RKO (cell line): ENCODE results near the gene LIMA1.
"Not testable (repeated sequence)": the region's sequence is repeated elsewhere in the genome, so short reads cannot be mapped to it uniquely, and the experiment has no call there.

Source experiments
- DNase-seq: peaks from one replicate; pipeline ENCODE4 v3.0.0-alpha.2; 2016; ENCODE audit warnings: low spot score

The LIMA1 gene

DNA sequence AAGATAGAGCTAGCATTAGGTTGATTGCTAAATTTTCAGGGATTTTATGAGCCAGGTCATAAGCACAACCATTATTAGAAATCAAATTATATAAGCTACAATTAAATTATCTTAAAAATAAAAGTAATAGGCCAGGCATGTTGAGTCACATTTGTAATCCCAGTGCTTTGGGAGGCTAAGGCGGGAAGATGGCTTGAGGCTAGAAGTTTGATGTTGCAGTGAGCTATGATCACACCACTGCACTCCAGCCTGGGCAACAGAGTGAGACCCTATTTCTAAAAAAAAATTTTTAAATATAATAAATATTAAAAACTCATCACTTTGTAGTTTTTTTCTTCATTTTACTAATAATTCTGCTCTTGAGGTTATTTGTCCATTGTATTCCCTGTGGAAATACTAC is 1.9 kb upstream of the LIMA1 start:
- no peak for DNase-seq

DNA sequence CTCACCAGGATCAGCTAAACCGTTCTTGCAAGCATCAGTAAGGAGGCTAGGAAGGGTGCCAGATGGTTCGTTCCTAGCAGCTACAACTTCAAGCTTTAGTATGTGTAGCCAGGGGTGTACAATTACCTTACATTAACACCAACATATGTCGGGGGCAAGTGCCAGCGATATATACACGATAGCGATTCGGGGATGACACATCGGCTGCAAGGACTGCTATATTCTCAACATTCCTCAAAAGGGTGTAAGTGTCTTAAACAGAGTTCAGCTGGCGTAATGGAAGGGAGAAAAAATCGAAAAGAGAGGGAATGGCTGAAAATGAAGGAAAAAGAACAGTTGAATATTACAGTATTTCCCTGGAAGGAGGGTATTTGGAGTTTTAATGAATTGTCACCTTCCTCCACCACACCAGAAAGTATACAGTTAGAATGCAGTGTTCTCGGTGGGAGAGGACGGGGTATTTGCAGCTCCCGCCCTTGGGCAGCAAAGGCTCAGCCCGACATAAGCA is 545 bp downstream of the LIMA1 start:
- peak; percentile 60 for DNase-seq

DNA sequence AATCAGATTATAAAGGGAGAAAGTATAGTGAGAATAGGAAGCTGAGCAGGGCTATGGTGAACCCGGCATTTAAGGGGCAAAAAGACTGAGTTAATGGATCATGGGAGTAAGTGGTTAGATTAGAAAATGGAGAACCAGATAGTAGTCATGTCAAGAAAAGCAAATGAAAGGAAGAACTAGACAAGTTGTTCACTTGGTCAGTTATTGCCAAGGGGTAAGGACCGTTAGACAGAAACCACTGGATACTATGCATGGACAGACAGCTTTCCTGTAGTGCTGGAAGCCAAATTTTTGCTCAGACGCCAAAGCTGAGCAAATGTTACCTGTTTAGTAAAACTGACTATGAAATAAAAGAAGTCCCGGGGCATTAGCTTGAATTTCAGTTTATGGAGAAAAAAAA is 3.8 kb downstream of the LIMA1 start:
- no peak for DNase-seq

DNA sequence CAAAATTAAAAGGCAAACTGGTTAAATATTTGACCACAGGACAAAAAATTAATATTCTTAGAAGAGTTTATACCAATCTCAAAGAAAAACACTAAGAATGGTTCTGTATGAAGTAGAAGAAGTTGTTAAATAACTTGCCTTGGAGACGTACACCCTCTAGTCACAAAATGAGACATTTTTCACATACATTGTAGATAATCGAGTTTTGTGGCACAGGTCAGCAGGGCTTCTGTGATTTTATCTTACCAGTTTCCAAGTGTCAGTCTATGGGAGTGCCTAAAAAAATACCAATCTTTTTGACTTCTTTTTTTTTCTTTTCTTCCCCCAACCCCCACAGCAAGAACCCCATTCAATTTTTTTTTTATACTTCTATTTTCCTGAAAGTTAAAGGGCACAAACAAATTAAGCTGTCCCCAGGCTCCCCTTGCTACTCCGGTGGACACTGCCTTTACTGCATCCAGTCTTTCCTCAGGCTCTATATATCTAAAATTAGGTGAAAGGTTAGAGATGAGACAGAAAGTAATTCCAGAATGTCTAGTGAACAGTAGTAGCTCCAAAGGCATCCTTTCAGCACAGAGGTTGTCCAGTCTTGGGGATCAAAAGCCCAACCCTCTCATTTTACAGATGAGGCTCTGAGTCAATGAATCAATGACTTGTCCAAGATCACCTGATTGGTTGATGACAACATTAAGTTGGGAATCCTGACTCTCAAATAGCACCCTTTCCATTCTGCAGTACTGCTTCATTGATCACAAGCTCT is 6.2 kb downstream of the LIMA1 start:
- DNase-seq = peak; percentile 30

DNA sequence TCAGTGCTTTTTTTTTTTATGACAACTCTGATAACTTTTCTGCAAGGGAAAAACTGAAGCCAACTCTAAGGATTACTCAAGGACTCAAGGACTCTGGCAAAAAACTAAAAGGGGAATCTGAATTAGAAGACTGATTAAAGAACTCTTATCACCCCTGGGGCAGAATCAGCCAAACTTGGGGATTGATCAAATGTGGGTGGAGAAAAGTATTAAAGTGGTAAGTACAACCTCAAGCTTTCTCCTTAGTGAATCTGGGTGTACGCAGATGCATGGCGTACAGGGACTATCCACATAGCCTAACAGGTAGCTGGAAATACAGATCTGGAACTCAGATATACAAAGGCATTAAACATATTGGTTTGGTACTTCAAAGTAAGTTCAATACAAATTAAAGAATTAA is 7.3 kb downstream of the LIMA1 start:
- no peak for DNase-seq

DNA sequence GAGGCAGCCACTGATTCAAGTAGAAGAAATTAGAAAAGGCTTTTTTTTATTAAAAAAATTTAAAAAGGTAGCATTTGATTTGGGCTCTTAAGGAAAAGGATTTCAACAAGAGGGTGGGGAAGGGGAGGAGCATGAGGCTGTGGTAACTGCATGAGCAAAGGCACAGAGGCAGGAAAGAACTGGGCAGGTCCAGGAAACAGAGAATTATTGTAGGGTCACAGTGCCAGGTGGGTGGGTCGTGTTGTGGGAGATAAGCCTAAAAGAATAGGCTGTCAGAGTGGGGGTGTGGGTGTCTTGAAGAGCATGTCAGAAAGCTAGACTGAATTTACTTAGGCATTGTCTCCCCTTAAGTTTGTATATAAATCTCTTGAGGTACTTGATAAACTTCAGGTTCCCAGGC is 7.8 kb downstream of the LIMA1 start:
- DNase-seq = no peak

DNA sequence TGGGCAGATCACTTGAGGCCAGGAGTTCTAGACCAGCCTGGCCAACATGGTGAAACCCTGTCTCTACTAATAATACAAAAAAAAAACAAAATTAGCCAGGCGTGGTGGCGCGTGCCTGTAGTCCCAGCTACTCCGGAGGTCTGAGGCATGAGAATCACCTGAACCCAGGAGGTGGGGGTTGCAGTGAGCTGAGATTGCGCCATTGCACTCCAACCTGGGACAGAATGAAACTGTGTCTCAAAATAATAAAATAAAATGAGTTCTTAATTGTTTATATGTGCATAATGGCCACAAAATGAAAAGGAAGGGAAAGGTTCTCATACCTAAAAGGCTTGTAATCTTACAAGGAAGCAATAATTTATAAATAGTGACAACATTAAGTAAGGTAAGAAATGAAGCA is 8.2 kb downstream of the LIMA1 start:
- not testable (repeated sequence) for DNase-seq

DNA sequence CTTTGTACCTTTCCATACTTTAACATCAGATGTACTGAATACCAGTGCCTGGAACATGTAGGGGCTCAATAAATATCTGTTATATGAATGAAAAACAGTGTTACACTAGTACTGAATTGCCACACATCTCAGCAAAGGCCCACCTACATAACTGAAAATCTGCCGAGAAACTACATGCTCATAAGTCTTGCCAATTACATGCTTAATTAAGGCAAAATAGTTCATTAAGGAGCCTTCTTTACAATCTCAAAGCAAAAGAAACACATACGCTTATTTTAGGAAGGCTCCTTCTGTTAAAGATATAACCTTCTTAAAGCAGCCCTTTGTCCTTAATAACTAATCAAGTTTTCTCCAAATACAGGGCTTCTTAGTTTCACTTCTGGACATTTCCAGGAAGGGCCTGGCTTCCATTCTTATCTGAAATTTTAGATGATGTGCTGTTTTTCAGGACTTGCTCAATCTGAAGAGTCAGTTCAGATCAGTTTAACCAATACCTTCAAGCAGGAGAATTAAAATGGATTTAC is 11.5 kb downstream of the LIMA1 start:
- DNase-seq = no peak

DNA sequence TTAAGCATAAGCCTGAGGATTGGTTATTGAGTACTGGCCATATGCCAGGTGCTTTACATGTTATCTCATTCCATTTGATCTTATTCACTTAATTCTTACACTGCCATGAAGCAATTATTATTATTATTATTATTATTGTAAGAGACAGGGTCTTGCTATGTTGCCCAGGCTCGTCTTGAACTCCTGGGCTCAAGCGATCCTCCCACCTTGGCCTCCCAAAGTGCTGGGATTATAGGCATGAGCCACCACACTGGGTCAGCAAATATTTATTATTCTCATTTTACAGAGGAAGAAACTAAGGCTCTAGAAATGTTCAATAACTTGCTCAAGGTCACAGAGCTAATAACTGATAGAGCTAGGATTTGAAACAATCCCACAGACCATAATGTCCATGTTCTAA is 14.8 kb downstream of the LIMA1 start:
- DNase-seq = no peak

DNA sequence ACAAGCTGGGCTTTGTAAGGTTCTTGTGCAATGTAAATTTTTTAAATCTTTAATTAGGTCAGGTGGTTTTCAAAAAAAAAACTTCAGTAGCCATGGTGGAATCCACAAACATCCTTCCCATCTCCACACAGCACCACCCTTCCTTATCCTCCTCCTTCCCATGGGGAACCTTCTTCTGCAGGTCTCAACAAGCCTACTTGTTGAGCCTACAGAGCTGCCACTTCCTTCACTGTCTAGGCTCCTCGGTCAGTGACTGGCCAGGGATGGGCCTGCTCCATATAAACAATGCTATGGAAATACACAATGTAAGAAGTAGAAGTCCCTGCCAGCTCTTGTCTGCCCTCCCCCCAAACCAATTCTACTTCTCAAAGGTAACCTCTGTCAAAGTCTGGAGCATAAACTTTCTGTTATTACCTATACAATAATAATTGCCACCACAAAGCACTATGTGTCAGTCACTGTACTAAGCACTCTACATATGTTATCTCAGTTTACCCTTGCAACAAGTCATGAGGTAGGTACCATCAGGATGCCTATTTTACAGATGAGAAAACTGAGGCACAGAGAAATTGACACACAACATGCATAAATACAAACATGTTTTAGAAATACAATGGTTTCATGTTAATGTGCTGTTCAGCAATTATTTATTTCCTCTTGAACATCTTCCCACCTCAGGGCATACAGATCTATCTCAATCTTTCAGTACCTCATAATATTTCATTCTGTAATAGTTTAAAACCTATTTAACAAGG is 17.4 kb downstream of the LIMA1 start:
- DNase-seq = no peak

DNA sequence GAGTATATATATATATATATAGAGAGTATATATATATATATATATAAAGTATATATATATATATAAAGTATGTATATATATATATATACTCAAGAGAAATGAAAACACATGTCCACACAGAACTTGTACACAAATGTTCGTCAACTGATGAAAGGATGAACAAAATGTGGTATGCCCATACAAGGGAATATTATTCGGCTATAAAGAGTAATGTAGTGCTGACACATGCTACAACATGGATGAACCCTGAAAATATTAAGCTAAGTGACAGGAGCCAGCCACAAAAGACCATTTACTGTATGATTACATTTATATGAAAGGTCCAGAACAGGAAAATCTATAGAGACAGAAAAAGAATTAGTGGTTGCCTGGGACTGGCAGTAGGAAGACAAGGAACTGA is 19.5 kb downstream of the LIMA1 start:
- DNase-seq = no peak

DNA sequence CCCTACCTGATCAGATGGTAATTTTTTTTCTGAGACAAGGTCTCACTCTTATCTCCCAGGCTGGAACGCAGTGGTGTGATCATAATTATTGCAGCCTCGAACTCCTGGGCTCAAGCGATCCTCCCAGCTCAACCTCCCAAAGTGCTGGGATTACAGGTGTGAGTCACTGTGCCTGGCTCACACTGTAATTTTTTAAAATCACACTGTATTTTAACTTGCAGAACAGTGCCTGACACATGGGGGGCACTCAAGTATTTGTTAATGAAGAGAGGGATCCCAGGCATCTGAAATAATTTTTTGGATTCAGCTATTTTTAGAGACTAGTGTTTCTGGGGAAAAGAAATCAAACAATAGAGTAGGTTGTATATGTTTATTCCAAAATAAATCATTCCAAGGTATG is 21.7 kb downstream of the LIMA1 start:
- peak; percentile 70 for DNase-seq

DNA sequence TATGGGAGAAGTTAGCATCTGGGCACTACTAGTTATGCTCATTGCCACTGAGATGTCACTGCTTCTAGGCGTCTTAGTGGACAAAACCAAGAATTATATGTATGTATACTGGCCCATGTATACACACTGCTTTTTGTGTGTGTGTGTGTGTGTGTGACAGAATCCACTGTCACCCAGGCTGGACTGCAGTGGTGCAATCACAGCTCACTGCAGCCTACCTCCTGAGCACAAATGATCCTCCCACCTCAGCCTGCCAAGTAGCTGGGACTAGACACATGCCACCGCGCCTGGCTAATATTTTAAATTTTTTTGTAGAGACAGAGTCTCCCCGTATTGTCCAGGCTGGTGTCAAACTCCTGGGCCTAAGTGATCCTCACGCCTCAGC is 25.2 kb downstream of the LIMA1 start:
- no peak for DNase-seq

DNA sequence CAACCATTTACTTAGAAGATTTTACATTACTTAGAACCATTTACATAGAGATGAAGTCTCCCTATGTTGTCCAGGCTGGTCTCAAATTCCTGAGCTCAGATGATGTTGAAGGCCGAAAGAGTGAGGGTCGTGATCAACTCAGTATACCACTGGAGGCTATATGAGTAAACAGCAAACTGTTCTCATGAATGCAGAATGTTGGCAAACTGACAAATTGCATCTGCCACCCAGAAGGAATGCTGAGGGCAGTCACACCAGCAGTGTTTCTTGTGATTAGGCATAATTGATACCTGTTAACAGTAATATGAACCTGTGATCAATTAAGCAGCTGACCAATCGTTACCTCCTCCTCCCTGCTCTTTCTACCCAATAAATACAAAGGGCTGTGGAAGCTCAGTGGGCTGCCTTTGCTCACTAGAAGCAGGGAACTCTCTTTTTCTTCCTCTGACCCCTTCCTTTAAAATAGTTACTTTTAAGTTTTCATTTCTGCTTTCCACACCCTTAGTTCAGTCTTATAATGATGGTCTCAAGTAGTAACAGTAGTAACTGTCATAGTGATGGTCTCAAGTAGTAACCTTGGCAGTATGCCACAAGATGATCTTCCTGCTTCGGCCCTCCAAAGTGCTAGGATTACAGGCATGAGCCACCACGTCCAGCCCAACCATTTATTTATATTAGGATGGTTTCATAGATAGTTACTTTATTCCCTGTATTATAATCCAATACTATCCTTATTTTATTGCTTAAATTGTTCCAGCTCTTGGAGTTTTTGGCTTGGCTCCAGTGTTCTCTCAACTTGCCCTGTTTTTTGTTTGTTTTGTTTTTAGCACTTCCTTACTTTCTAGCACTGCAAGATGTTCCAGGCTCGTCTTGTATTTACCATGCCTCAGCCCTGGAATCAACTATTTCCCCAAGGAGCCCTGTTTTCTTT is 25.8 kb downstream of the LIMA1 start:
- no peak for DNase-seq

DNA sequence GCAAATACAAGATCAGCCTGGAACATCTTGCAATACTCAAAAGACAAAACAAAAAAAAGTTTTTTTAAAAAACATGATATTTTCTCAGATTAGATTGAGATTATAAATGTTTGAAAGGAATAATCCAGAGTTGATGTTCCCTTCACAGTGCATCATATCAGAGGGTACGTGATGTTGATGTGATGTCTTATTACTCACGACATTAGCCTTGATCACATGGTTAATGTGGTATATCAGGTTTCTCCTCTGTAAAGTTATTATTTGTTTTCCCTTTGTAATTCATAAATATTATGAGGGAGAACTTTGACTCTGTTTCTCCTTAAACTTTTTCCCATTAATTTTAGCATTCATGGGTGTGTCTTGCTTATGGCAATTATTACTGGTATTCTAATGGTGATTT is 26.6 kb downstream of the LIMA1 start:
- DNase-seq = no peak

DNA sequence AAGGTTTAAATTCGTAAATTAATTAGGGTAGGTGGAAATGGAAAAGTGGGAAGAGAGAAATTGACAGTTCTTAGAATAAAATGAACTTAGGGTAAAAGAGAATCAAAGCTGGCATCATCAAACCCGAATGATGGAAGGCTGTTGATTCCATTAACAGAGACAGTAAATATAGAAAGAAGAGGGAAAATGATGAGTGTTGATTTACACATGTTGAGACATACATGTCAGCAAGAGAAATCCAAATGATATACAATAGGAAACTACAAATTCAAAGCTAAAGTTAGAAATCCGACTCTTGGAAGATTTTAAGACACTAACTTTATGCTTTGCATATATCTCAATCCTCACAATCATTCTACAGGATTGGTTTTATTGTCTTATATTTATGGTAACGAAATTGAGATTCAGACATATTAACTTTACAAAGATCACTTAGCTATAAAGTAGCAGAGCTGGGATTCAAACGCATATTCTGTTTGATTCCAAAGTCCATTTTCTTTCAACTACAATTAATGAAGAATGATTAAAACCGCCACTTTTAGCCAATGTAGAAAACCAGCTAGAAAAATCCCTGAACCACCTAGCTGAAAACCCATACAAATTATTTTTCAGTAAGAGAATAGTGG is 30.2 kb downstream of the LIMA1 start:
- no peak for DNase-seq

DNA sequence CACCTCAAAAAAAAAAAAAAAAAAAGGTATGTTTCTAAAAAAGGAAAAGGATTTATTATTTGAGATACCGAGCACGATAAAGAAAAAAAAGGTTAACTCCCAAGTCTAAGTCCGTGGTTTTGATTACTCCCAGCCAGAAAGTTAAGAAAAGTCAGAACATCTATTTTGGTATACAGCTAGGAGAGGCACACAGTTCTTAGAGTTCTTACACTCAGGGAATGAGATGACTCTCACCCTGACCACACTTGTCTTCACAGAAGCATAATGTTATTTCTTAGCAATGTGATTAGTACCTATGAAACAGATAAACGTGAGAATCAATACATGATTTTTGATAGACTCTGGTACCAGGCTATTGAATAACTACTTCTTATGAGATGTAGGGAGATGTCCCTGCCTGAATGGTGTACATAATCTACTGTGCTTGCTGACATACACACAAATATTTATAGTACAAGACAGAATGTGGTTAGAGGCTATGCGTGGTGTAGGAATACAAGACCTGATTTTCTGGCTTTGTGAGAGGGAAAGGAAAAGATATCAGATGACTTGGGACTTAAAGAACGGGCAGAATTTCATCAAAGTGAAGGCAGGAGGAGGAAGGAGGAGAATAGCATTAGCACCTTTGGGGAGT is 31.6 kb downstream of the LIMA1 start:
- no peak for DNase-seq

DNA sequence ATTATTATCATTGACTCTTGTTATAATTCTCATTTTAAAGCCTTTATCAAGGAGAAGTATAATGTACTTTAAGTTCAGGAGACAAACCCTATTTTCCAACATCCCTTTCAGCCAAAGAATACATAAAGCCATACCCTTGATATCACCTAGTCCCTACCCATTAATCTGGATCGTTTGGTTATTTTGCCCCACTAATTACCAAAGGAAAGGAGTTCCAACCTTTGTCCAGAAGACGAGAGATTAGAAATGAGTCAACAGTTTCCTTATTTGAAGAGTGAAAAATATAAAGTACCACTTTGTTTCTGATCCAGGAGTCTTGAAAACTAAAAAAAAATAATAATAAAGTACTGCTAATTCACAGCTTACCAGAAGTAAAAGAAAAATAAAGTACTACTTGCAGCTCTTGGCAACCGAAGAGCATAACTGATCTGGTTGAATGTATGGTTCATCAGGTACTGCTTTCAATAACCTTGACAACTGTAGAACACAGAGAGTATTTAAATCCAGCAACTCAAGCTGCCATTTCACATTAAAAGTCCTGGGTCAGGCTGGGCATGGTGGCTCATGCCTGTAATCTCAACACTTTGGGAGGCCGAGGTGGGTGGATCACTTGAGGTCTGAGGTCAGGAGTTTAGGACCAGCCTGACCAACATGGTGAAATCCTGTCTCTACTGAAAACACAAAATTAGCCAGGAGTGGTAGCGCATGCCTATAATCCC is 33.7 kb downstream of the LIMA1 start:
- DNase-seq = no peak

DNA sequence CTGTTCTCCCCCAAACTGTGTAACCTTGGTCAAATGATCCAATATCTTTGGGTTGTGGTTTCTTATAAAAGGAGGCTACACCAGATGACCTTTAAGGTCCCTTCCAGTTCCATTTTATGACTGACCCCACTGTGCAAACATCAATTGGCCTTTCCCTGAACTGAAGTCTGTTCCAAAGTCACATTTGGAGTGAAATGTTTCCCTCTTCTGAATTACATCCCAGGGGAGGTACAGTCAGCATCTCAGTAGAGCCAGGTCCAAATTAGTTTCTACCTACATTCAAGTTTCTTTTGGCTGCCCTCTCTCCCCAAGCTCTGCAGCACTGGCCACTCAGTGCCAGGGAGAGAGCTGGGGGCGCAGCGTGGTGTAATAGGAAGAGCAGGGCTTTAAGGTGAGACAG is 34.4 kb downstream of the LIMA1 start:
- no peak for DNase-seq

DNA sequence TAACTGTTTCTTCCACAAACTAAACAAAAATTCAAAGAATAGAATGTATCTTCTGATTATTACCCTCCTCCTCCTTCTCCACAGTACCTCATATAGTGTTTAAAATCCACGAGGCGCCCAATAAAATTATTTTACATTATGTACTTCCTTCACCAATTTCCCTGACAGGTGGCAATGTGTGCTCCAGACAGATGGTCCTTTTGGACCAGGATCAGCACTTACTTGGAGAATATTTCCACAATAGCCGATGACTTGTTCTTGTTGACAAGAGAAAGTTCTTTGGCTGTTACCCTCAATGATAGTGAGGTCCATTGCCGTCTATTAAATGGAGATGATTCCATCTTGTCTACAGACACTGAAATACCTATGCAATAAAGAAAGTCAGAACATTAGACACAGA is 34.9 kb downstream of the LIMA1 start:
- DNase-seq = no peak

DNA sequence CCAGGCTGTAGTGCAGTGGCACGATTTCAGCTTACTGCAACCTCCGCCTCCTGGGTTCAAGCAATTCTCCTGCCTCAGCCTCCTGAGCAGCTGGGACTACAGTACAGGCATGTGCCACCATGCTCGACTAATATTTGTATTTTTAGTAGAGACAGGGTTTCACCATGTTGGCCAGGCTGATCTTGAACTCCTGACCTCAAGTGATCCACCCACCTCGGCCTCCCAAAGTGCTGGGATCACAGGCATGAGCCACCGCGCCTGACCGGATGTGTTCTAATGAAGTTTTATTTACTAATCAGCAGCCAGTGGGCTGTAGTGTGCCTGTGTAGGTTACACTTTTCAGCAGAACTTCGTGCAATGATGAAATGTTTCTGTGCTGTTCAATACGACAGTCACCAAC is 35.7 kb downstream of the LIMA1 start:
- DNase-seq = not testable (repeated sequence)
